GM21360 (cell line): Measurements from ENCODE around the gene SND1.

ENCODE experiments used
- ATAC-seq: cut with Tn5 transposase; IDR thresholded peaks from one replicate; pipeline ENCODE4 v1.9.1; 2021; ENCODE audit warnings: mild to moderate bottlenecking, moderate library complexity; ENCODE audit not compliant: unreplicated experiment

The SND1 gene

GRCh38 chr7:127718340-127718679, 66.3 kb downstream of the SND1 start:
- no peak for ATAC-seq

DNA sequence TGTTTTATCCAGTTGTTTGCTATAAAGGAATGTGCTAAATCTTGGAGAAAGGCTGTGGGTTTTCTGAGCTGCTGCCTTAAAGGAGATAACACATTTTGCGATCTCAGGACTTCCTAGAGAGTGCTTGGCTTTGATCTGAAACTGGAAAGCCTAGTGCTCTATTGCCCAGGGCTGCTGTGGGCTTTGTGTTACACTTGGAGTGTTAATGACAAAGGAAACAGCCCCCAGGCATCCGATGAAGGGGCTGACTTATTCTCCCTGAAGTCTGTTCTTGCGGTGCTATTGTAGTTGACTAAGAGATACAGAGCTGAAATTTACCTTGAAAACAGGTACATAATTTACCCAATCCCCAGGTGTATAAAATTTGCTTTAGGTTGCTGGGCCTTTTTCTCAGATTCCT, 74.5 kb downstream of the SND1 start:
- ATAC-seq, result no peak

DNA sequence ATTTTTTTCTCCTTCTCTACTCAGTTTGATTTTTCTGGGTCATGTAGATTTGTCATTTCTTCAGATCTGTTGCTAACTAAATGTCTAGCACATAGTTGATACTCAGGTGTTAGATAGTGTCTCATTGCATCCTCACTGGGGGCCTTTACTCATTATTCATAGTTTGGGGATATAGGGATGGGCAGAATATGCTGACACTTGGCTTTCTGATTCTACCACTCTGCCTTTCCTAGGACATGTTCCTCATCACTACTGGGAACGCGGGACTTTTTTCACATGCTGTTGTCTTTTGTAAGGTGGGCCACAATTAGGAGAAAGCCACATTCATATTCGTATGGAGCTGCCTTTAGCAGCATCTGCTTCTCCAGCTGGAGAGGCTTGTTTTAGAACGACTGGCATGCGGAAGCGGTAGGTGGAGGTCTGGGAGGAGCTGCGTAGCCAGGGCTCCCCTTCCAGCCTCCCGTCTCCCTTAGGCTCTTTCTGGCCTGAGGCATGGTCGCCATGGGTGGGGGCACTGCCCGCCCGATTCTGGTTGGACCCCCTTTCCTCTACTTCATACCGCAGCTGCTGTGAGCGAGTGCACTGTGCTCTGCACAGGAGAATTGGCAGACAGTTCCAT, 78.8 kb downstream of the SND1 start:
- no peak for ATAC-seq

DNA sequence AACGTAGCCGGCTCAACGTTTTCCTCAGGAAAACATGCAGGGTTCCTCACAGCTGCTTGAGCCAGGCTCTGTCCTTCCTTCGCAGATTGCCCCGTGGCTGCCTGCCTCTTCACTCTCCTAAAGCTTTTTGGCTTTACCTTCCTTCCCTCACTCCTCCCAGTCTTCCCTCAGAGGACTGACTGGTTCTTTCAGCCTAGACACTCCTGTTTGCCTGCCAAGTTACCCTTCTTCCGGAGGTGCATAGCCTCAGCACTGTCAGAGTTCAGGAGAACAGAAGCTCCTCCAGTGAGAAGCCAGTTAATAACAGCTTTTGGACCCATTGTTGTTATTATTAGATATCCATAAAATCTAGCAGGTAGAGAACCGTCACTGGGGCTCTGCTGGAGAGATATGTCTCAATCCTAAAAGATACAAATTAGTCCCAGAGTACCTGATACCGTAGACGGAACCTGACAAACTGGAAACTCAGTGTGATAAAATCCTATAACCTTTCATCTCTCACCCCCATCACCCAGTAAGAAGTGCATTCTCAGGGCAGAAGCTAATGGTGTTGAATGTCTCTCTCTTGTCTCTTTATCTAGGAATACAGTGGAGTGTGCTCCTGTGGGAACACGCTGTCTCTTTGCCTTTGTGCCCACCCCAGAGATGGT, 79.6 kb downstream of the SND1 start:
- no peak for ATAC-seq

- no peak for ATAC-seq
Measured at GRCh38 chr7:127732306-127732705, 80.3 kb downstream of the SND1 start.

DNA sequence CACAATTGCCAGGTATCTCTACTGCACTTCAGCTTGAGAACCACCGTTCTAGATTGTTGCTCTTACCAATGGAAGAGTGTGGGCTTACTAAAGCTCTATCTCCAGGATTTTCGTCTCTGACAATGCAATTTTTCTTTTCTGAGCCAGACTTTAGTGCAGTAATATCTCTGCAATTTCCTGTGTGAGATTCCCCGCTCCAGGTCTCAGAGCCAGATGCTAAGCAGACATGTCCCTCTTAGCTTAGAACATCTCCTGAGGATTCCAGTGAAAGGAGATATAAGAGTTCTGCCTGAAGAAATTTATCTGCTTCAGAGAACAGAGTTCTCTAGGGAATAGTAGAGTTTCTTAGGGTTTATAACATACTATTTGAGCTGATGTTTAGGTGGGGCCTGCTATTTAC, 82.0 kb downstream of the SND1 start:
- ATAC-seq, result no peak

DNA sequence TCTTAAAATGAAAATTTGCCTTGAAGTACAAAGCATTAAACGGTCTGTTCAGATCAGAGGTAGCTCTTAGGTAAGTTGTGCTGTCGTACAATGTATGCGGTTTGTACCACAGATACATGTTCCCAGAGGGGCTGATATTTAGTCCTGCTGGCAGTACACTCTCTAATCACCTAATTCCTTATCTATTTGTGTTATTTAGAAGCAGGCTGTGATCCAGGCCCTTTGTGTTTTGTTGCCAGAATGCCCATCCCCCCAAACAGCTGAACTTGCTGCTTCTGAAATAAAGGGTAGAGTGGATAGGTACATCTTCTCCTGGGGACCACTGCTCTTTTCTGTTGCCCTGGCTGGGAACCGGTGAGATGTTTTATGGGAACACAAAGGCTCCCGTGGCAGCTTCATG, 84.5 kb downstream of the SND1 start:
- no peak for ATAC-seq

GRCh38 chr7:127738859-127739258, 86.9 kb downstream of the SND1 start:
- ATAC-seq, result no peak

GRCh38 chr7:127741764-127742375, 89.9 kb downstream of the SND1 start:
- no peak for ATAC-seq

DNA sequence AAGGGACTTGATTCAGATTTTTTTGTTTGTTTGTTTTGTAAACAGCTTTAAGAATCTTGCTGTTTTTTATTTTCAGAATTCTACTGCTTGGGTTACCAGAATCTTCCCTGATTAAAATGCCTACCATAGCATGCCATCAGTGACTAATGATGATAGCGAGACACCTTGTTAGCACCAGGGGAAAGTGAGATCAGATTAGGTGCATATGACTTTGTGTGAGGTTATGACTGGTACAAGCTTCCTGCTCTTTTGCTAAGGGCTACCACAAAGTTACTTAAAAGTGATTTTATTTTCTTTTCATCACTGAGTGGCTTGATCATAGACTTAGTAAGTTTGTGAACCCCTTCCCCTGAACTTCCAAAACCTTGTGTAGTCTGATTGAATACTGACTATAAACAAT, 93.5 kb downstream of the SND1 start:
- no peak for ATAC-seq

GRCh38 chr7:127751062-127751461, 99.1 kb downstream of the SND1 start:
- ATAC-seq, result no peak

GRCh38 chr7:127751490-127752448, 99.8 kb downstream of the SND1 start:
- ATAC-seq, result no peak

DNA sequence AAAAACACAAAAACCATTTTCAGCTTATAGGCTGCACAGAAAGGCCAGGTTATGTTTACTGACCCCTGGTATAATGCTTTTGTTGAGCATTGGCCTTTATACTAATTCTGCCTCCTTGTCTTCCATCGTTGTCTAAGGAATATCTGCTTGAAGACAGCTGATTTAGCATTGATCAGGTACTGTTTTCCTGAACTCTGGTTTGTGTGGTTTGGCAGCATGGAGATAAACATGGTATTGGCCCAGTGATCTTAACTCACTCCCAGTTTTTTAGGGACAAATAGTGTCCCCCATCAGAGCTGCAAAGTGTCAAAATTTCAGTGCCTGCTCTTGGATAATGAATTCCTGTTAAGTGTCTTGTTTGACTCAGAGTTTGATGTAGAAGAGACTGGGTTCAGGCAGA, 100.8 kb downstream of the SND1 start:
- ATAC-seq, result no peak

GRCh38 chr7:127754457-127754856, 102.5 kb downstream of the SND1 start:
- no peak for ATAC-seq

DNA sequence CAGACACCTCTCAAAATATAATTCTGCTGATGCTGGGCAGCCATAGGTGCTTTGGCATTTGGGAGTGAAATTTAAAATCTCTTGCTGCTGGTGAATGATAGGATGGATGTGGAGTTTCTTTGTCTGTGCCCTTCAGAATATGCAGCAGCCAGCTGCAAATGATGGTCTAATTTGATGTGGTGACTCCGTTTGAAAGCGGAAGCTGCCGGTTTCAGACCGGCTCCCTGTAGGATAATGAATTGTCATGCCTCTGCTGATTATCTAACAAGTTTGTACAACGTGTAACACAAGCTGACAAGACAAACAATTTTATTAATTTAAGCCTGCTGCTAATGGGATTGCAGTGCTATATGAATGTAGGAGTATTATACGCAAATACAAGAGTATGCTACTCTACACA, 103.5 kb downstream of the SND1 start:
- no peak for ATAC-seq

DNA sequence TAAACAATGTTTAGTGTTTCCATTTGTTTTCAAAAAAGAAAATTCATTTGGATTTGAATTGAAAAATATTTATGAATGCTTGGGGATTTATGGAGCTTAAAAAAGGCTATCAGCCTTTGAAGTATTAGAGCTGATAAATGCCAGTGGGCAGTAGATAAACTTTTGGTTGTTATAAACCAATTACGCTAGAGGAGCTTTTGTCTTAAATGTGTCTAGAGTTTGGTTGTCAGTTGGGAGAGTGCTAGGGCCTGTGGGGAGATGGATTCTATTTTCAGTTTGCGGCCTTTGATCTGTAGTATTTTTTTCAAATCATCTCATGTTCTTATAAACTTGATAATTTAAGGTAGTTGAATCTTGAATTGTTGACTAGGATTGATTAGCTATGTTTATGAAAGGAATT, 104.0 kb downstream of the SND1 start:
- ATAC-seq, result no peak

- ATAC-seq, result no peak
Measured at GRCh38 chr7:127758105-127758504, 106.1 kb downstream of the SND1 start.

DNA sequence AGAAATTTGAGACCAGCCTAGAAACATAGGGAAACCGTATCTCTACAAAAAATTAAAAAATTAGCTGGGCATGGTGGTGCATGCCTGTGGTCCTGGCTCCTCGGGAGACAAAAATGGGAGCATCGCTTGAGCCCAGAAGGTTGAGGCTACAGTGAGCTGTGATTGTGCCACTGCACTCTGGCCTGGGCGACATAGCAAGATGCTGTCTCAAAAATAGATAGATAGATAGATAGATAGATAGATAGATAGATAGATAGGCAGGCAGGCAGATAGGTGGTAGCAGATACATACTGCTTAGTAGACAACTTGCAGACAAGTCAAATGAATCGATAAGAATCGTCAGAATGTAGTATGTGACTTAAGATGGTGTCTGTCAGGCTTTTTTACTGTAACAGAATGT, 106.9 kb downstream of the SND1 start:
- no peak for ATAC-seq

GRCh38 chr7:127759945-127760421, 108.0 kb downstream of the SND1 start:
- no peak for ATAC-seq

GRCh38 chr7:127760436-127761031, 108.5 kb downstream of the SND1 start:
- ATAC-seq, result no peak

- no peak for ATAC-seq
Measured at GRCh38 chr7:127761196-127761595, 109.2 kb downstream of the SND1 start.
